Subcutaneous abdominal adipose tissue (tissue), 5 donors: Measurements from ENCODE around the gene SEC24B.
"Not testable (repeated sequence)": the region's sequence is repeated elsewhere in the genome, so short reads cannot be mapped to it uniquely, and the experiment has no call there.

Experiments
- H3K27ac ChIP-seq: one replicate; pipeline ENCODE4 v1.7.0; 2013; ENCODE audit warnings: low read depth, mild to moderate bottlenecking, inconsistent platforms, low read length, moderate library complexity
- H3K27me3 ChIP-seq, 5 donors: one replicate each; pipeline ENCODE4 v1.7.0; 2013; ENCODE audit warnings: low read length in 5 of 5, inconsistent platforms in 1 of 5; ENCODE audit not compliant: control insufficient read depth in 5 of 5, insufficient read depth in 4 of 5
- H3K36me3 ChIP-seq, 5 donors: one replicate each; pipeline ENCODE4 v1.7.0; 2013; ENCODE audit warnings: low read length in 5 of 5; ENCODE audit not compliant: control insufficient read depth in 5 of 5, insufficient read depth in 5 of 5
- H3K4me1 ChIP-seq, 5 donors: one replicate each; pipeline ENCODE4 v1.7.0; 2013; ENCODE audit warnings: low read length in 5 of 5, mild to moderate bottlenecking in 3 of 5, moderate library complexity in 1 of 5; ENCODE audit not compliant: control insufficient read depth in 5 of 5, insufficient read depth in 5 of 5
- H3K4me3 ChIP-seq, 5 donors: one replicate each; pipeline ENCODE4 v1.7.0; 2013; ENCODE audit warnings: low read length in 5 of 5, low read depth in 1 of 5
- H3K9ac ChIP-seq, 5 donors: one replicate each; pipeline ENCODE4 v1.7.0; 2013; ENCODE audit warnings: low read length in 5 of 5, mild to moderate bottlenecking in 4 of 5, moderate library complexity in 3 of 5
- H3K9me3 ChIP-seq, 5 donors: one replicate each; pipeline ENCODE4 v1.7.0; 2013; ENCODE audit warnings: low read length in 5 of 5; ENCODE audit not compliant: control insufficient read depth in 5 of 5
- donor health status: healthy.
- donor health status: healthy.
- donor health status: healthy.
- donor health status: healthy.
- donor health status: healthy.

SEC24B gene

GRCh38 chr4:109494563-109494962, 60.9 kb downstream of the SEC24B start:
- Histone ChIP-seq H3K9me3 (no peaks in the 10 kb centered on the region), H3K27ac (no peak overlapping the region), H3K36me3 (peaks cover 30 to 43% (median 32%) of the 10 kb centered on the region in 5 donors), H3K27me3 (no peaks in the 10 kb centered on the region), H3K4me1 (peaks cover 0 to 2% (median 0%) of the 10 kb centered on the region in 5 donors), H3K9ac (no peak overlapping the region), H3K4me3 (no peak overlapping the region)

DNA sequence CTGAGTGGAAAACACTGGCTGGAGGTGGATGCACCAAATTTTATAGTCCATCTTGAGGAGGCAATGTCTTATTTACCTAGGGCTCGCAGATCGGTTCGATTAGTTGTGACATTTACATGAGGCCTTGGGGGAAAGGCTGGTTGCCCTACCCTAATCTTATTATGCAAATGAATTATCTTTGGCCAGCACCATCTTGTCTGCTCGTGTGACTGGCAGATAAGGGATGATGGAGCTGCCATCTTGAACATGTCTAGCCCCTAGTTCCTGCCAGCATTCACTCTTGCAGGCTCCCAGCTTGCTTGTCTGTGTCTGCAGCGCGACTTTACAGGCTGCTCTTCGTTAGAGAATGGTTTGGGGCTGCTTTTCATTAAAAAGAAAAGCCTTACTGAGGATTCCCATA, 61.9 kb downstream of the SEC24B start:
- peaks cover 31 to 53% (median 34%) of the 10 kb centered on the region in 5 donors for H3K36me3 ChIP-seq
- H3K9ac ChIP-seq: no peak overlapping the region
- H3K27ac ChIP-seq: no peak overlapping the region
- no peak overlapping the region for H3K4me3 ChIP-seq
- H3K4me1 ChIP-seq: no peaks in the 10 kb centered on the region
- no peaks in the 10 kb centered on the region for H3K27me3 ChIP-seq
- no peaks in the 10 kb centered on the region for H3K9me3 ChIP-seq

DNA sequence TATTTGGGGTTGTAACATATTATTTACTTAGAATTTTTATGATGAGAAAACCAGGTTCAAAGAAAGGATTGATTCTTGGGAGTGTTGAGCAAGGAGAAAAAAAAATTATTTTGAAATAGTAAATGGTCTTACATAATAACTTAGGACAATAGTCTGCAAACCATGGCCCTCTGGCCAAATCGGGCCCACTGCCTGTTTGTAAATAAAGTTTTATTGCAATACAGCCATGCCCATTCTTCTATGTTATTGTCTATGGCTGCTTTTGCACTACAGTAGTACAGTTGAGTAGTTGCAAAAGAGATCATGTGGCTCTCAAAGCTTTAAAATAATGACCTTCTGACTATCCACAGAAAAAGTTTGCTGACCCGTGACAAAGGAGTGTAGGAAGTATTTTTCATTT, 63.3 kb downstream of the SEC24B start:
- no peak overlapping the region for H3K9ac ChIP-seq
- no peaks in the 10 kb centered on the region for H3K4me1 ChIP-seq
- H3K4me3 ChIP-seq: no peak overlapping the region
- H3K27me3 ChIP-seq: no peaks in the 10 kb centered on the region
- peaks cover 40 to 65% (median 44%) of the 10 kb centered on the region in 5 donors for H3K36me3 ChIP-seq
- no peaks in the 10 kb centered on the region for H3K9me3 ChIP-seq
- no peak overlapping the region for H3K27ac ChIP-seq

- Histone ChIP-seq H3K4me3 (no peak overlapping the region), H3K36me3 (peaks cover 40 to 64% (median 47%) of the 10 kb centered on the region in 5 donors), H3K9me3 (no peaks in the 10 kb centered on the region), H3K9ac (no peak overlapping the region), H3K27ac (no peak overlapping the region), H3K27me3 (no peaks in the 10 kb centered on the region), H3K4me1 (no peaks in the 10 kb centered on the region)
These were observed 63.9 kb downstream of the SEC24B start for GRCh38 chr4:109497511-109497910.

DNA sequence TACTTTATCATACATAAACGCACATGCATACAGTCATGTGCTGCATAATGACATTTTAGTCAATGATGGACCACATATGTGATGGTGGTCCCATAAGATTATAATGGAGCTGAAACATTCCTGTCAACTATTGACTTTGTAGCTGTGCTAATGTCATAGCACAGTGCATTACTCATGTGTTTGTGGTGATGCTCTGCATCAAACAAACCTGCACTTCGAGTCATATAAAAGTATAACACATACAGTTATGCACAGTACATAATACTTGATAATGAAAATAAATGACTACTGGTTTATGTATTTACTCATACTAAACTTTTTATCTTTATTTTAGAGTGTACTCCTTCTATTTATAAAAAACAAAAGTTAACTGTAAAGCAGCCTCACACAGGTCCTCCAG, 65.9 kb downstream of the SEC24B start:
- H3K4me3 ChIP-seq: no peak overlapping the region
- H3K27ac ChIP-seq: no peak overlapping the region
- peaks cover 38 to 57% (median 51%) of the 10 kb centered on the region in 5 donors for H3K36me3 ChIP-seq
- no peaks in the 10 kb centered on the region for H3K27me3 ChIP-seq
- no peaks in the 10 kb centered on the region for H3K4me1 ChIP-seq
- H3K9ac ChIP-seq: no peak overlapping the region
- no peaks in the 10 kb centered on the region for H3K9me3 ChIP-seq

- no peaks in the 10 kb centered on the region for H3K4me1 ChIP-seq
- no peak overlapping the region for H3K27ac ChIP-seq
- H3K4me3 ChIP-seq: no peak overlapping the region
- H3K27me3 ChIP-seq: no peaks in the 10 kb centered on the region
- H3K9ac ChIP-seq: no peak overlapping the region
- H3K36me3 ChIP-seq: peaks cover 12 to 51% (median 31%) of the 10 kb centered on the region in 5 donors
- H3K9me3 ChIP-seq: no peaks in the 10 kb centered on the region
These were observed 73.3 kb downstream of the SEC24B start for GRCh38 chr4:109506890-109507289.

- Histone ChIP-seq H3K9me3 (no peaks in the 10 kb centered on the region), H3K27ac (no peak overlapping the region), H3K27me3 (no peaks in the 10 kb centered on the region), H3K4me1 (no peaks in the 10 kb centered on the region), H3K36me3 (peaks cover 22 to 48% (median 42%) of the 10 kb centered on the region in 5 donors), H3K9ac (no peak overlapping the region), H3K4me3 (no peak overlapping the region)
These were observed 77.1 kb downstream of the SEC24B start for GRCh38 chr4:109510687-109511086.

DNA sequence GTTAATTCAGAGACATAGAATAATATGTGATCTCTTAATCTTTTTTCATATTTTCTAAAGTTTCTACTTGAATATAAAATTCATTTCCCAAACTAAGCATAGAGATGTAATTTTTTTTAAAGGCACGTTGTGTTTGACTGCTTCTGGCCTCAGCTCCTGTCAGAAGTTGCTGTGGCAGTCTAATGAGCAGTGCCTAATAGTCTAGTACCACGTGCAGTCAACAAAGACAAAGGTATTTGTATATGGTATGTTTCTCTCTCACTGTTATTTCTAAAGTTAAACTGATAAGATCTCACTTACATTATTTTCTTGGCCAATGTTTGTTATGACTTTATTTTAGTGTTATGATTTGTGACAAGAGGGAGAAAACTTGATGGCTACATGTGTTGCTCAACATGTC, 77.8 kb downstream of the SEC24B start:
- Histone ChIP-seq H3K9ac (no peak overlapping the region), H3K4me3 (no peak overlapping the region), H3K36me3 (peaks cover 26 to 48% (median 45%) of the 10 kb centered on the region in 5 donors), H3K9me3 (no peaks in the 10 kb centered on the region), H3K27me3 (no peaks in the 10 kb centered on the region), H3K4me1 (no peaks in the 10 kb centered on the region), H3K27ac (no peak overlapping the region)

DNA sequence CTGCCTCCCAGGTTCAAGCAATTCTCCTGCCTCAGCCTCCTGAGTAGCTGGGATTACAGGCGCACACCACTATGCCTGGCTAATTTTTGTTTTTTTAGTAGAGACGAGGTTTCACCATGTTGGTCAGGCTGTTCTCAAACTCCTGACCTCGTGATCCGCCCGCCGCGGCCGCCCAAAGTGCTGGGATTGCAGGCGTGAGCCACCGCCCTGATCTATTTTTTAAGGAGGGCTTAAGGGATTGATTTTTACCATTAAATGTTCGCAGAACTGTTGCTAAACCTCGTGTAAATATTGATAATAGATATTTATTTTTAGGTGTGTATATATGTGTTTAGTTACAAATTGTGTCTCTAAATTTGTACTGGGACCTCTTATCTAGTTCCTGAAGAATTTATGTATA, 79.8 kb downstream of the SEC24B start:
- H3K9me3 ChIP-seq, H3K9ac ChIP-seq, H3K4me1 ChIP-seq, H3K4me3 ChIP-seq, H3K27me3 ChIP-seq, H3K27ac ChIP-seq: not testable (repeated sequence)
- H3K36me3 ChIP-seq: peaks cover 27 to 51% (median 45%) of the 10 kb centered on the region in 5 donors

DNA sequence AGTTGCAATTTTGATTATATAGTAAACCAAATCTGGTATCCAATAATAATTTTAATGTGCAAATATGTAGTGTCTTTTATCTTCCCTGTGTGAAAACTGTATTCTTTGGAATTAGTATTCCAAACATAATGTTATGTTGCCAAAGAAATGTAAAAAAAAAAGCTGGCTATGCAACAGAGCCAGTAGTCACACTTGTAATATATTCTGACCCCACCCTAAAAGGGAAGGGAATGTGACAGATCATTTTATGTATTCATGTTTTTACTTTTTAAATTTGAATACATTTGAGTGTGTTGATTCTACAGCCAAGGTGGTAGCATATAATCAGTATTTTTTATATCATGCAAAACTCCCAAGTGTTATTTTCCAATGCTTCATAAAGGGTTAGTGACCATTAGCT, 98.6 kb downstream of the SEC24B start:
- Histone ChIP-seq H3K27me3 (no peaks in the 10 kb centered on the region), H3K9ac (no peak overlapping the region), H3K36me3 (peaks cover 47 to 87% (median 73%) of the 10 kb centered on the region in 5 donors), H3K9me3 (no peaks in the 10 kb centered on the region), H3K4me3 (no peak overlapping the region), H3K4me1 (no peaks in the 10 kb centered on the region), H3K27ac (no peak overlapping the region)

DNA sequence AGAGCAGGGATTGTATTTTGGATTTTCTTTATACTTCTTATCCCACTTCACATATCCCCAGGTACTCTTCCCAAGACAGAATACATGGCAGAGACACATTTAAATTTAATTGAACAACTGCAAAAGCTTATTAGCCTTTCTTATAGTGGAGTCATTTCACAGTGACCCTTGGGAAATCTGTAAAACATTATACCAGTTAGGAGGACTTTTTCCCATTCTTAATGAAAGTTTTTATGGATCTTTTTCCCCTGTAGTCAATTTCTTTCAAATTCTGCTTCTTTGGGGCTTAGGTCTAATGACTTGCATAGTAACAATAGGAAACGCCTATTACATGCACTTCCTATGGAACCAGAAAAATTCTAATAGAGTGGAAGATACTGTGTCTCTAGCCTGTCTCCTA, 111.8 kb downstream of the SEC24B start:
- Histone ChIP-seq H3K4me1 (peaks cover 0 to 5% (median 0%) of the 10 kb centered on the region in 5 donors), H3K36me3 (peaks cover 12 to 37% (median 29%) of the 10 kb centered on the region in 5 donors)

More for the DNA sequence above, 111.8 kb downstream of the SEC24B start:
- Histone ChIP-seq H3K27ac (no peak overlapping the region), H3K9me3 (peaks cover 0 to 3% (median 0%) of the 10 kb centered on the region in 5 donors), H3K9ac (no peak overlapping the region), H3K27me3 (no peaks in the 10 kb centered on the region), H3K4me3 (no peak overlapping the region)
